ENCODE measurements around the gene EDEM2.

GRCh38 chr20:35176132-35176531, 29.0 kb upstream of the EDEM2 start:
- no peak for TF ChIP-seq SUZ12 (IDR thresholded peaks at IDR 0.05)
- TF ChIP-seq ELF4 (IDR thresholded peaks at IDR 0.05) = no peak
- no peak for TF ChIP-seq FOXM1 (IDR thresholded peaks at IDR 0.05; ENCODE audit: borderline replicate concordance)
- TF ChIP-seq FOXK2 (IDR thresholded peaks at IDR 0.05) = no peak
- TF ChIP-seq ARNT (IDR thresholded peaks at IDR 0.05) = no peak
- no peak for TF ChIP-seq SP1 (IDR thresholded peaks at IDR 0.05)
- TF ChIP-seq TARDBP (IDR thresholded peaks at IDR 0.05) = no peak
- no peak for TF ChIP-seq NFRKB (IDR thresholded peaks at IDR 0.05)
- no peak for TF ChIP-seq BHLHE40 (IDR thresholded peaks at IDR 0.05; ENCODE audit: borderline replicate concordance)
- TF ChIP-seq FOXA1 (IDR thresholded peaks at IDR 0.05) = no peak
- no peak for TF ChIP-seq ZNF384 (IDR thresholded peaks at IDR 0.05)
- TF ChIP-seq CTBP1 (IDR thresholded peaks at IDR 0.05; ENCODE audit: borderline replicate concordance) = no peak

All from HEK293T (cell line).